Measurements from ENCODE around the gene WWOX.

The WWOX gene

GRCh38 chr16:78832100-78832499, 732.6 kb downstream of the WWOX start:
- no peak for DNase-seq

GRCh38 chr16:78836802-78837491, 737.5 kb downstream of the WWOX start:
- DNase-seq, result no peak

- DNase-seq, result no peak
Observed at GRCh38 chr16:78837706-78838105, 738.3 kb downstream of the WWOX start.

GRCh38 chr16:78838276-78838675, 738.8 kb downstream of the WWOX start:
- DNase-seq, result no peak

GRCh38 chr16:78842950-78843349, 743.5 kb downstream of the WWOX start:
- no peak for DNase-seq

- no peak for DNase-seq
Observed at GRCh38 chr16:78843978-78844377, 744.5 kb downstream of the WWOX start.

GRCh38 chr16:78844682-78845081, 745.2 kb downstream of the WWOX start:
- DNase-seq, result no peak

GRCh38 chr16:78851266-78851665, 751.8 kb downstream of the WWOX start:
- DNase-seq, result no peak

- DNase-seq, result no peak
Observed at GRCh38 chr16:78852081-78852635, 752.7 kb downstream of the WWOX start.

GRCh38 chr16:78862022-78862421, 762.6 kb downstream of the WWOX start:
- DNase-seq, result no peak

- DNase-seq, result no peak
Observed at GRCh38 chr16:78866521-78866920, 767.1 kb downstream of the WWOX start.

GRCh38 chr16:78869492-78869891, 770.0 kb downstream of the WWOX start:
- DNase-seq, result no peak

- DNase-seq, result no peak
Observed at GRCh38 chr16:78871241-78871640, 771.8 kb downstream of the WWOX start.

GRCh38 chr16:78876671-78877070, 777.2 kb downstream of the WWOX start:
- no peak for DNase-seq

- DNase-seq, result no peak
Observed at GRCh38 chr16:78877114-78877655, 777.7 kb downstream of the WWOX start.

- DNase-seq, result no peak
Observed at GRCh38 chr16:78878570-78878969, 779.1 kb downstream of the WWOX start.

GRCh38 chr16:78879011-78879410, 779.6 kb downstream of the WWOX start:
- no peak for DNase-seq

GRCh38 chr16:78882150-78882549, 782.7 kb downstream of the WWOX start:
- no peak for DNase-seq

- no peak for DNase-seq
Observed at GRCh38 chr16:78882751-78883150, 783.3 kb downstream of the WWOX start.

- DNase-seq, result no peak
Observed at GRCh38 chr16:78884204-78884603, 784.8 kb downstream of the WWOX start.

GRCh38 chr16:78889346-78889745, 789.9 kb downstream of the WWOX start:
- DNase-seq, result no peak

- DNase-seq, result no peak
Observed at GRCh38 chr16:78890373-78890895, 791.0 kb downstream of the WWOX start.

- no peak for DNase-seq
Observed at GRCh38 chr16:78892951-78893733, 793.7 kb downstream of the WWOX start.

- peak; percentile 20 for DNase-seq
Observed at GRCh38 chr16:78894886-78895285, 795.4 kb downstream of the WWOX start.

All from CD4-positive, alpha-beta T cell treated with Interferon gamma for 1 hour (primary cell).